H1 (cell line): ENCODE results near the gene MRC2. TPM values are rescaled to one million over a fixed set of nuclear protein-coding genes. Genes with fewer than 3 reads are reported as not detected.

Experiments used
- CTCF ChIA-PET: fragments of 300-600 bp; sonication (Branson Sonifier 250); formaldehyde crosslinking; loops from one replicate; lab custom pipeline; 2021; ENCODE audit not compliant: partially characterized antibody; lab: Charles Lee
- POLR2A ChIA-PET: fragments of 300-600 bp; sonication (Branson Sonifier 250); formaldehyde crosslinking; loops from one replicate; lab custom pipeline; 2021; ENCODE audit warnings: inconsistent platforms; ENCODE audit not compliant: partially characterized antibody; lab: Charles Lee
- DNase-seq, 2 experiments: peaks; one replicate each; pipeline versions ENCODE4 v3.0.0 to v3.0.0-alpha.2; 2010 to 2022; ENCODE audit warnings: low spot score in 2 of 2, low read depth in 1 of 2, mixed read lengths in 1 of 2
- FAIRE-seq: peaks from 2 replicates; lab custom pipeline; 2011; peaks lifted over from hg19 to GRCh38; lab: Jason Lieb, UNC
- H2AFZ ChIP-seq: 2 replicates; pipeline ENCODE4 v1.8.1; 2012; ENCODE audit warnings: low read length, inconsistent platforms
- H2AK5ac ChIP-seq: 2 replicates; pipeline ENCODE4 v1.6.1; 2013; ENCODE audit warnings: low read depth, low read length
- H2BK120ac ChIP-seq: replicated peaks from 2 replicates; pipeline ENCODE3; 2013; ENCODE audit warnings: low read depth, low read length, inconsistent platforms
- H2BK12ac ChIP-seq: 2 replicates; pipeline ENCODE4 v1.6.1; 2013; ENCODE audit warnings: low read depth, low read length
- H2BK15ac ChIP-seq: 2 replicates; pipeline ENCODE4 v1.6.1; 2013; ENCODE audit warnings: low read length
- H2BK20ac ChIP-seq: 2 replicates; pipeline ENCODE4 v1.6.1; 2013; ENCODE audit warnings: low read length
- H2BK5ac ChIP-seq: 2 replicates; pipeline ENCODE4 v1.6.1; 2013; ENCODE audit warnings: low read depth, low read length
- H3K14ac ChIP-seq: 2 replicates; pipeline ENCODE4 v1.6.1; 2013; ENCODE audit warnings: inconsistent platforms; ENCODE audit not compliant: insufficient read length
- H3K18ac ChIP-seq: 2 replicates; pipeline ENCODE4 v1.6.1; 2013; ENCODE audit warnings: low read length; ENCODE audit errors: extremely low read depth
- H3K23ac ChIP-seq: 2 replicates; pipeline ENCODE4 v1.6.1; 2013; ENCODE audit warnings: inconsistent platforms; ENCODE audit not compliant: insufficient read length
- H3K23me2 ChIP-seq: 2 replicates; pipeline ENCODE4 v1.6.1; 2013; ENCODE audit warnings: low read depth, low read length
- H3K27ac ChIP-seq: 2 replicates; pipeline ENCODE4 v1.6.1; 2011; ENCODE audit warnings: low read depth, low read length, inconsistent platforms
- H3K27me3 ChIP-seq, 4 experiments: replicated peaks in 1 of 4; 1 replicate in 1 of 4; 2 replicates in 3 of 4; pipeline versions ENCODE4 v1.6.1 to v1.8.1; 2011 to 2013; ENCODE audit warnings: low read length in 3 of 4, mild to moderate bottlenecking in 3 of 4, inconsistent platforms in 2 of 4, mixed read lengths in 2 of 4, moderate library complexity in 1 of 4; ENCODE audit not compliant: control insufficient read depth in 3 of 4, insufficient read depth in 3 of 4; ENCODE audit errors: extremely low read depth in 1 of 4
- H3K36me3 ChIP-seq, 4 experiments: 2 replicates each; pipeline versions ENCODE4 v1.6.1 to v1.8.1; 2011 to 2013; ENCODE audit warnings: mild to moderate bottlenecking in 4 of 4, low read length in 3 of 4, moderate library complexity in 2 of 4, control low read depth in 1 of 4, inconsistent platforms in 1 of 4; ENCODE audit not compliant: insufficient read depth in 4 of 4, control insufficient read depth in 2 of 4
- H3K4ac ChIP-seq: replicated peaks from 2 replicates; pipeline ENCODE3; 2013; ENCODE audit warnings: low read length, low read depth, mixed read lengths, inconsistent platforms; ENCODE audit not compliant: insufficient read length
- H3K4me1 ChIP-seq, 4 experiments: replicated peaks in 1 of 4; 1 replicate in 1 of 4; 2 replicates in 3 of 4; pipeline versions ENCODE4 v1.6.1 to v1.8.1; 2011 to 2013; ENCODE audit warnings: low read length in 3 of 4, inconsistent platforms in 2 of 4, mixed read lengths in 1 of 4; ENCODE audit not compliant: insufficient read depth in 4 of 4, control insufficient read depth in 3 of 4
- H3K4me2 ChIP-seq, 2 experiments: 2 replicates each; pipeline versions ENCODE4 v1.6.1 to v1.8.1; 2011 to 2013; ENCODE audit warnings: low read depth in 2 of 2, low read length in 2 of 2, control low read depth in 1 of 2, inconsistent platforms in 1 of 2, mild to moderate bottlenecking in 1 of 2; ENCODE audit not compliant: insufficient read depth in 1 of 2
- H3K4me3 ChIP-seq, 4 experiments: fragments of 200-600, 300-600 bp in 1 of 4; sonication (generic), shearing (Covaris generic), sonication (Bioruptor Twin) in 1 of 4; 2 replicates each; pipeline versions ENCODE4 v1.5.1 to v1.8.1; 2011 to 2016; ENCODE audit warnings: low read length in 4 of 4, low read depth in 3 of 4, control low read depth in 2 of 4, inconsistent platforms in 2 of 4, mild to moderate bottlenecking in 2 of 4, mixed read lengths in 1 of 4, moderate library complexity in 1 of 4; ENCODE audit not compliant: insufficient read depth in 2 of 4; ENCODE audit errors: extremely low read depth in 1 of 4
- H3K56ac ChIP-seq: replicated peaks from 2 replicates; pipeline ENCODE3; 2013; ENCODE audit warnings: low read depth, mild to moderate bottlenecking, mixed read lengths, low read length, inconsistent platforms; ENCODE audit not compliant: insufficient read length
- H3K79me1 ChIP-seq: 2 replicates; pipeline ENCODE4 v1.6.1; 2013; ENCODE audit warnings: low read depth, low read length, control low read depth
- H3K79me2 ChIP-seq, 2 experiments: 2 replicates each; pipeline versions ENCODE4 v1.6.1 to v1.8.1; 2012 to 2013; ENCODE audit warnings: low read length in 2 of 2, mild to moderate bottlenecking in 2 of 2, inconsistent platforms in 1 of 2; ENCODE audit not compliant: insufficient read depth in 2 of 2, control insufficient read depth in 1 of 2
- H3K9ac ChIP-seq, 4 experiments: replicated peaks in 1 of 4; 1 replicate in 1 of 4; 2 replicates in 3 of 4; pipeline versions ENCODE4 v1.6.1 to v1.8.1; 2011 to 2013; ENCODE audit warnings: low read depth in 3 of 4, low read length in 3 of 4, control low read depth in 2 of 4, mild to moderate bottlenecking in 2 of 4, moderate library complexity in 2 of 4, inconsistent platforms in 1 of 4; ENCODE audit errors: extremely low read depth in 1 of 4
- H3K9me3 ChIP-seq, 2 experiments: 2 replicates each; pipeline versions ENCODE4 v1.6.1 to v1.8.1; 2012 to 2013; ENCODE audit warnings: mild to moderate bottlenecking in 2 of 2, moderate library complexity in 2 of 2, control low read depth in 1 of 2, inconsistent platforms in 1 of 2, low read depth in 1 of 2, low read length in 1 of 2, mixed read lengths in 1 of 2; ENCODE audit not compliant: insufficient read depth in 2 of 2
- H4K20me1 ChIP-seq, 2 experiments: replicated peaks in 1 of 2; 2 replicates each; pipeline versions ENCODE3 to v1.8.1; 2011 to 2013; ENCODE audit warnings: inconsistent platforms in 2 of 2, low read length in 2 of 2, mild to moderate bottlenecking in 1 of 2; ENCODE audit not compliant: insufficient read depth in 2 of 2, control insufficient read depth in 1 of 2
- H4K5ac ChIP-seq: 2 replicates; pipeline ENCODE4 v1.6.1; 2013; ENCODE audit warnings: low read length, low read depth, mixed read lengths, inconsistent platforms; ENCODE audit not compliant: insufficient read length
- H4K8ac ChIP-seq: 2 replicates; pipeline ENCODE4 v1.8.0; 2013; ENCODE audit warnings: mild to moderate bottlenecking, moderate library complexity, low read length, inconsistent platforms; ENCODE audit not compliant: insufficient read depth; ENCODE audit errors: extremely low read depth
- H4K91ac ChIP-seq: replicated peaks from 2 replicates; pipeline ENCODE3; 2013; ENCODE audit warnings: low read length, mixed read lengths, inconsistent platforms; ENCODE audit not compliant: insufficient read length
- BCL11A ChIP-seq, 2 experiments: IDR thresholded peaks; one replicate each; pipeline ENCODE4 v1.6.1; 2011; ENCODE audit warnings: low read depth in 2 of 2, low read length in 2 of 2, mild to moderate bottlenecking in 2 of 2
- E2F6 ChIP-seq: IDR thresholded peaks from 2 replicates; pipeline ENCODE4 v1.6.1; 2012; ENCODE audit warnings: inconsistent platforms
- WGBS, 2 experiments: shearing (Covaris generic) in 1 of 2; methylation state at CpG; one replicate each; pipeline versions ENCODE4 v1.1.6 to v1.1.7; 2013 to 2015; ENCODE audit warnings: low lambda C conversion rate in 2 of 2, mixed read lengths in 2 of 2, inconsistent platforms in 1 of 2, low coverage in 1 of 2, missing lambda C conversion rate in 1 of 2; ENCODE audit not compliant: insufficient replicate concordance in 2 of 2, insufficient coverage in 1 of 2, insufficient read length in 1 of 2; ENCODE audit errors: extremely low coverage in 1 of 2, missing lambda C conversion rate in 1 of 2; 5-methylcytosine and 5-hydroxymethylcytosine counted together
- polyA plus RNA-seq, 7 experiments: library from polyadenylated mRNA; depleted of rRNA in 3 of 7; stranded (reverse) in 5 of 7; unstranded in 2 of 7; fragments of >200 nt in 5 of 7; fragments of 200-250 nt in 2 of 7; gene quantifications; 1 replicate in 5 of 7; 2 replicates in 1 of 7; 4 replicates in 1 of 7; pipeline versions ENCODE4 v1.2.1 to v1.2.3, GENCODE V29; 2011 to 2013; ENCODE audit warnings: missing spikeins in 2 of 7, mixed read lengths in 2 of 7
- total RNA-seq: library from RNA; stranded (reverse); fragmentation: NEBNext Ultra II Directional; extraction: Animal tissue kit (Norgen Biotek cat#: 25700); gene quantifications from 2 replicates; pipeline ENCODE4 v1.2.1, GENCODE V29; 2021

MRC2 gene
- total and polyA plus RNA-seq, 2 of the 8 experiments (the other 6 are each of a cell fraction or from before 2014, with no cell fraction given) = 7.0 to 24.2 TPM

GRCh38 chr17:62661337-62661736 lies 33.9 kb downstream of the MRC2 start:
- H3K27me3 ChIP-seq = no peaks in the 10 kb centered on the region
- no peak overlapping the region for H2BK20ac ChIP-seq
- H3K4me1 ChIP-seq = peaks cover 0 to 4% (median 0%) of the 10 kb centered on the region in 4 experiments; a peak in 1 of 7 replicates
- H3K9me3 ChIP-seq = peaks cover 0 to 4% of the 10 kb centered on the region in 2 experiments; a peak in 1 of 4 replicates
- H3K79me2 ChIP-seq = no peaks in the 10 kb centered on the region; a peak in 1 of 4 replicates
- H3K23me2 ChIP-seq = no peaks in the 10 kb centered on the region
- H3K36me3 ChIP-seq = no peaks in the 10 kb centered on the region
- no peak overlapping the region for H3K4me2 ChIP-seq
- H2AFZ ChIP-seq = no peak overlapping the region
- H3K14ac ChIP-seq = no peak overlapping the region
- no peak for DNase-seq
- H2BK120ac ChIP-seq = no peak overlapping the region
- no peak overlapping the region for H3K18ac ChIP-seq
- no peak overlapping the region for H4K8ac ChIP-seq
- H3K4ac ChIP-seq = no peak overlapping the region
- no peak overlapping the region for H2BK15ac ChIP-seq
- no peak overlapping the region for H3K27ac ChIP-seq
- POLR2A ChIA-PET = interaction anchor here (1.0 kb wide), 1 partner anchor 14 kb away, joined by 3 read pairs; no protein-coding TSS in a partner anchor
- H4K5ac ChIP-seq = no peak overlapping the region
- WGBS, 2 experiments = 100% methylated on average over 1 of the region's 1 CpG; no CpG with 5 or more reads in 1 of the 2 experiments
- FAIRE-seq = no peak
- no peak overlapping the region for H3K4me3 ChIP-seq
- H2AK5ac ChIP-seq = no peak overlapping the region
- H4K91ac ChIP-seq = no peak overlapping the region
- H3K9ac ChIP-seq = no peak overlapping the region
- no peak overlapping the region for H3K23ac ChIP-seq
- H2BK5ac ChIP-seq = no peak overlapping the region
- H3K56ac ChIP-seq = no peak overlapping the region
- H4K20me1 ChIP-seq = no peaks in the 10 kb centered on the region
- no peak overlapping the region for H2BK12ac ChIP-seq
- TF ChIP-seq BCL11A (IDR thresholded peaks at IDR 0.05; ENCODE audit: low read depth in 2 of 2, low read length in 2 of 2) (no peak), E2F6 (no peak)
- TF ChIP-seq, all 59 proteins: peak for 0
- no peaks in the 10 kb centered on the region; the same call in 1 of the 2 replicates for H3K79me1 ChIP-seq
- CTCF ChIA-PET = no interaction called here
